Measurements from ENCODE around the gene CDHR2.

DNA sequence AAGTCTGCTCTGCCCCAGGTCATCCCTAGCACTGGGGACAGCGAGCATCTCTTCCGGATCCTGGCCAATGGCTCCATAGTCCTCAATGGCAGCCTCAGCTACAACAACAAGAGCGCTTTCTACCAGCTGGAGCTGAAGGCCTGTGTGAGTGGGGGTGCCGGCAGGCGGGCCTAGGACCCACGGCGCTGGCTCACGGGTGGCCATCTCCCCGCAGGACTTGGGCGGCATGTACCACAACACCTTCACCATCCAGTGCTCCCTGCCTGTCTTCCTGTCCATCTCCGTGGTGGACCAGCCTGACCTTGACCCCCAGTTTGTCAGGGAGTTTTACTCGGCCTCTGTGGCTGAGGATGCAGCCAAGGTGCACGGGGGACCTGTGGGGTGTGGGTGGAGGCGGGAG, 25.9 kb downstream of the CDHR2 start:
- no peak for TF ChIP-seq POLR2A (IDR thresholded peaks at IDR 0.05; ENCODE audit: low read depth, low read length)
- TF ChIP-seq POLR2AphosphoS5 (IDR thresholded peaks at IDR 0.05; ENCODE audit: low read depth, low read length): no peak

Measured in GM12891 (cell line).